ENCODE measurements around the gene ALPL. TPM values are rescaled to one million over a fixed set of nuclear protein-coding genes. Genes with fewer than 3 reads are reported as not detected.
A peak's percentile ranks its signal among the peaks of the same experiment; 100 is the strongest.
"Not testable (repeated sequence)": the region's sequence is repeated elsewhere in the genome, so short reads cannot be mapped to it uniquely, and the experiment has no call there.

The ALPL gene
- total RNA-seq, 1 experiment from 2014 or later = 0.63 TPM

DNA sequence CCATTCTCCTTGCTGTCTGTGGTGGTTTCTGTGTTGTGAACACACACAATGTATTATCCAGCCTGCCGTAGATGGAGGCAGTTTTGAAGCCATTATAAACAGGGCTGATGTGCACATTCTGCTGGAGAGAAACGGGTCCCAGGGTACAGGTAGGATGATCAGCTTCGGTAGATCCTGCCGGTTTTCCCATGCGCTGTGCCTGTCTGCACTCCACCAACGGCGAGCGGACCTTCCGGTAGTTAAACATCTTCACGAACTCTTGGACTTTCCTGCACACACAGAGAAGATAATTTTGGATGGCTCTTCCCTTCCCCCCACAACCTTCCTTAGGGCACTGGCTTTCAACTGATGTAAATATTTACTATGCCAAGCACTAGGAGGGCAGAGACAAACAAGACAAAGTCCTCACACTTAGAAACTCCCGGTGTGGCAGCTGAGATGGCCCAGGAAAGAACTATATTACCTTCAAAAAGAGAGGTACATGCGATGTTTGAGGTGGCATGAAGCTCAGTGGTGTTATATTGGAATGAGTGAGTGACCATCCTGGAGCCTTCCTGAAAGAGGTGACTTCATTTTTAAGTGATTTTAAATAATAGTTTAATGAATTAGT, 41.7 kb downstream of the ALPL start:
- Histone ChIP-seq H3K27me3 (no peaks in the 10 kb centered on the region), H3K4me1 (peaks cover 14% of the 10 kb centered on the region), H3K36me3 (no peaks in the 10 kb centered on the region), H3K9me3 (replicated peaks) (no peaks in the 10 kb centered on the region), H3K27ac (no peak overlapping the region), H3K4me3 (no peak overlapping the region)
- no peak for DNase-seq

DNA sequence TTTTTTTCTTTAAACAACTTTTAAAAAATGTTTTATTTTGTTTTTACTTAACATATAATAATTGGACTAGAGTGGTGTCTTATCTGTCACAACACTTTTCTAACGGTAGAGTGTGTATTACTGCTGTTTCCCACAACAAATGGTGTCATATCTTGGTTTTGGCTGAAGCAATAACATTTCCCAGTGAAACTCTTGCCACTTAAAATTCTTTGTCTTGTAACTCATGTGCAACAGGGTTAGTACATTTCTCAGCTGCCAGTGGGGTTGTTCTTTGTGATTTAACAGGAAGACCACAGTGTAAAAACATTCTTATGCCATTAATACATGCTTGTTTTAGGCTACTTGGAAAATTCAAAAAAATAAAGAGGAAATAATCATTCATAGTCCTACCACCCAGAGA, 43.5 kb downstream of the ALPL start:
- DNase-seq = peak; percentile 52 to 56
- Histone ChIP-seq H3K27ac (peak overlapping the region; percentile 90), H3K9me3 (replicated peaks) (no peaks in the 10 kb centered on the region)

DNA sequence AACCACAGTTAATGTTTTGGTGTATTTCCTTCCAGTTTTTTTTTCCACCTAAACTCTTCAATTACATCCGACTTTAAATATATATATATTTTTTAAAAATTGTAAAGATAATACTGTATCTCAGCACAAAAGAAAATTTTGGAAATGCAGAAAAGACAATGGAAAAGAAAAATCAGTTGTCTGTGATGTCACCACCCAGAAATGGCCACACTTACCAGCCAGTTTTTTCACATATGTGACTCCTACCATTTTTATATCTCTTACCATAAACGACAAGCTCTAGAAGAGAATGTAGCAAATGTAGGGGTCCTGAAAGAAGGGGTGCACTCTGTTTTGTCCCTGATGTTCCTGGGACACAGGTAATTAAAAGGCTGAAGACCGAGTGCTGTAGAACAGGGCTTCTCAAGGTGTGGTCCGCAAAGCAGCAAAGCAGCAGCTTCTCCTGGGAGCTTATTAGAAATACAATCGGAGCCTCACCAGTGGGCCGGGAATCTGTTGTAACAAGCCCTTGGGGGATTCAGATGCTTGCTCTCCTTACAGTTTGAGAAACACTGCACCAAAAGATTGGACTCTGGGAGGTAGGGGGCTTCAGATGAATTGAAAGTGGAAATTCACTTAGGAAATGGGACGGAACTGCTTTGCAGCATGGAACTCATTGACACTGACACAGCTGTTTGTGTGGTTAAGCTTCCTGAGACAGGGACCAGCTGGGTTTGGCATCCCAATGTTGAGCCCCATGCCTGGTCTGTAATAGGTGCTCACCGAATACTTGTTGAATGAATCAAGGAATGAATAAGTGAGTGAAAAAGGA, 44.1 kb downstream of the ALPL start:
- H3K4me3 ChIP-seq = peak overlapping the region; percentile 41
- no peaks in the 10 kb centered on the region for H3K9me3 ChIP-seq (replicated peaks)
- peak; percentile 85 to 86 for DNase-seq
- peaks cover 14% of the 10 kb centered on the region for H3K4me1 ChIP-seq
- H3K36me3 ChIP-seq = no peaks in the 10 kb centered on the region
- no peaks in the 10 kb centered on the region for H3K27me3 ChIP-seq
- H3K27ac ChIP-seq = peak overlapping the region; percentile 90

More for the DNA sequence above, 43.5 kb downstream of the ALPL start:
- no peaks in the 10 kb centered on the region for H3K36me3 ChIP-seq
- no peaks in the 10 kb centered on the region for H3K27me3 ChIP-seq
- H3K4me3 ChIP-seq = no peak overlapping the region
- H3K4me1 ChIP-seq = peaks cover 14% of the 10 kb centered on the region

DNA sequence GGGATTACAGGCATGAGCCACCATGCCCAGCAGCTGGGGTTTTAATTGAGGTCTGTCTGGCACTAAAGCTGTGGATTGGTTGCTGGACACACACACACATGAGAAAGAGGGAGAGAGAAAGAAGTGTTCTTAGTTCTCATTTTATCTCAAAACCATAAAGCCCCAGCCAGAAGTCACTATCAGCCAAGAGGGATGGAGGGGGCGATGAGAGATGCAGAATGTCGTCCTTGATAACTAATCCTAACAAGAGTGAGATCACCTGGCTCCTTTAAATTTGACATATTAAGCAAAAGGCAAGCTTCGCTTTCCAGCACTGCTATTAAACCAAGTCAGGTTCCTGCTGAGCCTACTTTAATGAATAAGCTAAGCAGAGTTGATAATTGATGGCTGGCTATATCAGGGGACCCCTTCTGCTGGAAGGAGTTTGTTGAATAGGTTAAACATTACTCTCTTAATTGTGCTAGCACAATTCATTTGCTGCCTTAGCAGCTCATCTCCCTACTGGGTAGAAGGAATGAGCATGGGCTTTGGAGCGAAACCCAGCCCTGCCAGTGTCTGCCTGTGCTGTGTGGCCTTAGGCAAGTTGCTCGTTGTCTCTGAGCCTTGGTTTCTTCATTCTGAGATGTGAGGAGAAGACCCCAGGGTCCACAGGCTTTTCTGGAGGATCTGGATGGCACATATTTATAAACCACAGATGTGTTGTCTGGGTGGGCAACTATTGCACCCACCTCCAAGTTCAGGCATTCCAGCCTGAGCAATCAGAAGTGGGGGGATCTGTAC, 50.8 kb downstream of the ALPL start:
- Histone ChIP-seq H3K27me3 (no peaks in the 10 kb centered on the region), H3K27ac (no peak overlapping the region), H3K36me3 (no peaks in the 10 kb centered on the region), H3K4me3 (no peak overlapping the region), H3K9me3 (replicated peaks) (no peaks in the 10 kb centered on the region), H3K4me1 (peaks cover 26% of the 10 kb centered on the region)
- DNase-seq = no peak

DNA sequence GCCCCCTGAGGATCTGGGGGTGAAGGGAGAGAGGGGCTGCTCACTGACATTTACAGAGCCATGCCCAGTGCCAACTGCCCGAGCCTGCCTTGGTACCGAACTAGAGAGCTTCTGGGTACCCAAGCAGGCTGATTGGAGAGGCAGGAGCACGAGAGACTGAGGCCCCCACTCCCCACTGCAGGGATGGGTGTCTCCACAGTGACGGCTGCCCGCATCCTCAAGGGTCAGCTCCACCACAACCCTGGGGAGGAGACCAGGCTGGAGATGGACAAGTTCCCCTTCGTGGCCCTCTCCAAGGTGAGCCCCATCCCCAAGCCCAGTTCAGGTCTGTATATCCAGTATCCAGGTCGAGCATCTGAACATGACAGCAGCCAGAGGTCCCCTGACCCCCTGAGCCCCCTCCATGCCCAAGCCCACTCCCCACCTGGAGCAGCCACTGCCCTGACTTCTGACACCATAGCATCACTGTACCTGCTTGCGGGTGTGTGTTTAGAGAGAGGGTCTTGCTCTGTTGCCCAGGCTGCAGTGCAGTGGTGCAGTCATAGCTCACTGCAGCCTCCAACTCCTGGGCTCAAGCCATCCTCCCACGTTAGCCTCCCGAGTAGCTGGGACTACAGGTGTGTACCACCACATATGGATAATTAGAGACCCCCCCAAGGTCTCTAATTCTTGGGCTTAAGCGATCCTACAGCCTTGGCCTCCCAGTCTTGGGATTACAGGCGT, 51.9 kb downstream of the ALPL start:
- Histone ChIP-seq H3K9me3 (replicated peaks) (no peaks in the 10 kb centered on the region), H3K36me3 (no peaks in the 10 kb centered on the region), H3K27ac (no peak overlapping the region), H3K4me1 (peaks cover 35% of the 10 kb centered on the region), H3K4me3 (no peak overlapping the region), H3K27me3 (no peaks in the 10 kb centered on the region)
- no peak for DNase-seq

DNA sequence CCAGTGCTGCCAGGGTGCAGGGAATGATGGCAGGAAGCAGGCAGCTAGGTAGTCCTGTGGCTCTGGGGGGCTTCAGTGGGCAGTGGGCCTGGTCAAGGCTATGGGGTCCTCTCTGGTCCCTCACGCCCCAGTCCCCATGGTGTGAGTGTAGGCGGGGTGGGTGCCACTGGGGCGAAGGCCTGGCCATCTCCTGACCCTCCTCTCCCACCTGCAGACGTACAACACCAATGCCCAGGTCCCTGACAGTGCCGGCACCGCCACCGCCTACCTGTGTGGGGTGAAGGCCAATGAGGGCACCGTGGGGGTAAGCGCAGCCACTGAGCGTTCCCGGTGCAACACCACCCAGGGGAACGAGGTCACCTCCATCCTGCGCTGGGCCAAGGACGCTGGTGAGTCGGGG, 53.7 kb downstream of the ALPL start:
- peaks cover 49% of the 10 kb centered on the region for H3K4me1 ChIP-seq
- H3K27me3 ChIP-seq = no peaks in the 10 kb centered on the region
- no peak for DNase-seq
- H3K9me3 ChIP-seq (replicated peaks) = no peaks in the 10 kb centered on the region
- no peak overlapping the region for H3K4me3 ChIP-seq
- H3K36me3 ChIP-seq = no peaks in the 10 kb centered on the region
- no peak overlapping the region for H3K27ac ChIP-seq

DNA sequence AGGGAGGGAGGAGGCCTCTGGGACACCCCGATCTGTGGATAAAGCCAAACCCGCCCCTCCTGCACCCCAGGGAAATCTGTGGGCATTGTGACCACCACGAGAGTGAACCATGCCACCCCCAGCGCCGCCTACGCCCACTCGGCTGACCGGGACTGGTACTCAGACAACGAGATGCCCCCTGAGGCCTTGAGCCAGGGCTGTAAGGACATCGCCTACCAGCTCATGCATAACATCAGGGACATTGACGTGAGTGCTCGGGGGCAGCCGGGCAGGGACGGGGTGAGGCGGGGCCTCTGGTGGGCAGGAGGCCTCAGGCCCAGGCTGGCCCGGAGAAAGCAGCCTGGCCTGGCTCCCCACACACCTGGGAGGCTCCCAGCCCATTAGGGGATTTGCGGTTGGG, 54.7 kb downstream of the ALPL start:
- no peaks in the 10 kb centered on the region for H3K9me3 ChIP-seq (replicated peaks)
- DNase-seq = no peak
- H3K27me3 ChIP-seq = no peaks in the 10 kb centered on the region
- no peaks in the 10 kb centered on the region for H3K36me3 ChIP-seq
- no peak overlapping the region for H3K4me3 ChIP-seq
- no peak overlapping the region for H3K27ac ChIP-seq
- peaks cover 54% of the 10 kb centered on the region for H3K4me1 ChIP-seq

DNA sequence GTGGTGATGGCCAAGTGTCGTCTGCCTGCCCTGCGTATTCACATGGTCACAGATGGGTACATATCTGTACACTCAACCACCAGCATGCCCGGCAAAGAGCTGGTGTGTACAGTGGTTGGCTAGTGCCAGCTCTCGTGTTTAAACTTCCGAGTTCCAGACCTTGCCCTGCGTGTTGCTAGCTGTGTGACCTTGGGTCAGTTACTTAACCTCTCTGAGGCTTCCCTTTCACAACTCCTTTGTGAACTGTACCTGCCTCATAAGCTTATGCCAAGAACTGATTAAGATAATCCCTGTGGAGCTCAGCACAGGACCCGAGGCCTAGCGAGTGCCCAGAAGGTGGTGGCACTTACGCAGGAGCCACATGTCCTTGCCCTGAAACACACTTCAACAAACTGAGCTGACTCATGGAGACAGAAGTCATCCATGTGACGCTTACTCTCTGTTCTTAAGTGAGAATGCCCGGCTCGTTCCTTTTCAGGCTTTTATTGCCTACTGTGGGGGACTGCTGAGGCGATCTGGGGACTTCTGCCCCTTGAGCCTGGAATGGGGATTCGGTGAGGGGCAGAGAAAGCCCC, 55.4 kb downstream of the ALPL start:
- Histone ChIP-seq H3K4me3 (no peak overlapping the region), H3K36me3 (no peaks in the 10 kb centered on the region), H3K4me1 (peaks cover 54% of the 10 kb centered on the region), H3K9me3 (replicated peaks) (no peaks in the 10 kb centered on the region), H3K27ac (no peak overlapping the region), H3K27me3 (no peaks in the 10 kb centered on the region)
- DNase-seq = no peak

DNA sequence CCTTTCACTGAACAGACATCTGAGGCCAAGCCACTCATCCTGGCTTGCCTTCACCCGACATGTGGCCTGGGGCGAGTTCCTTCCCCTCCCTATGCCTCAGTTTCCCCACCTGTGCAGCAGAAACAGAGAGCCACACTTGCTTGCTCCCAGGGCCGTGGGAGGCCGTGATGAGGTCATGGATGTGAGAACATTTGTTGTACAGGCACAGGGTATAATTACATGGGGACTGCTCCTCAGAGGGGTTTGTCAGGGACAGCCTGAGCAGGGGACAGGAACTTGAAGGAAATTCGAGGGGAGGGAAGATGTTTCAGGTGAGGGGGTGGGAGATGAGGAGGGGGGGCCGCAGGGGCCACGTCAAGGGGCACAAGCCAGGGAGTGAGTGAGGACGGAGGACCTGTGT, 56.1 kb downstream of the ALPL start:
- H3K9me3 ChIP-seq (replicated peaks) = no peaks in the 10 kb centered on the region
- no peaks in the 10 kb centered on the region for H3K27me3 ChIP-seq
- H3K4me3 ChIP-seq = no peak overlapping the region
- DNase-seq = no peak
- no peaks in the 10 kb centered on the region for H3K36me3 ChIP-seq
- H3K4me1 ChIP-seq = peaks cover 59% of the 10 kb centered on the region
- no peak overlapping the region for H3K27ac ChIP-seq

DNA sequence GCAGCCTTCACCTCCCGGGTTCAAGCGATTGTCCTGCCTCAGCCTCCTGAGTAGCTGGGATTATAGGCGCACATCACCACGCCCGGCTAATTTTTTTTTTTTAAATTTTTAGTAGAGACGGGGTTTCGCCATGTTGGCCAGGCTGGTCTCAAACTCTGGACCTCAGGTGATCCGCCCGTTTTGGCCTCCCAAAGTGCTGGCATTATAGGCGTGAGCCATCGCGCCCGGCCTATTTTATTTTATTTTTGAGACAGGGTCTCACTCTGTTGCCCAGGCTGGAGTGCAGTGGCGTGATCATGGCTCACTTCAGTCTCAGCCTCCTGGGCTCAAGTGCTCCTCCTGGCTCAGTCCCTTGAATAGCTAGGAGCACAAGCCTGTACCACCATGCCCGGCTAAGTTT, 57.1 kb downstream of the ALPL start:
- not testable (repeated sequence) for DNase-seq; H3K36me3 ChIP-seq; H3K27me3 ChIP-seq; H3K27ac ChIP-seq; H3K9me3 ChIP-seq (replicated peaks); H3K4me3 ChIP-seq
- peaks cover 57% of the 10 kb centered on the region for H3K4me1 ChIP-seq

DNA sequence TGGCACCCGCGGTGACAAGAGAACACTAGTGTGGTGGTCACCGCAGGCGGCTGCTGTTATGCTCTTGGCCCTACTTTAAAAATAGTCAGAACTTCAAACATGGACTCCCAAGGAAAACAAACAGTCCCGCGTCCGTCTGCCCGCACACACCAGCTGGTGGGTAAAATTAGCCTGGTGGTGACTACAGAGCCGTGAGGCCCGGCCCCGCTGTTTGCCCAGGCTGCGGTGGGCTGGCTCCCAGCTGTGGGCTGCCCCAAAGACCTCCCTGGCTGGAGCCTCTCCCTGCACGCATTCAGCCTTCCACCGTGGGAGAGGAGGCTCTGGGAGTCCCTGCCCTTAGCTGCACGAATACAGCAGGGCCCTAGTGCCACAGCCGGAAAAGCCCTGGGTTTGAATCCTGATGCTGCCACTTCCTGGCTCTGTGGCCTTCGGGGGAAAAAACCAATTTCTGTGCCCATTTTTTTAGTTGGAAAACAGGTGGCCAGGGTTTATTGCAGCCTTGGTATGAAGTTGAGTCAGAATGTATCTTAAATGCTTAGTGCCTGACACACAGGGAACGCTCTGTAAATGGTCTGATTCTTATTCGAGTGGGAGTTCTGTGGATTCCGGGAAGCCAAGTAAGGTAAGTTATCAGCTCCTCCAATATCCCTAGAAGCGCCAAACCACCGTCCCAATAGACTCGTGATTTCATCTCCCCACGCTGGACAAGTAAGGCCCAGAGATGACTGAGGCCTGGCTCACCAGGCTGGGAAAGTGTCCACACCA, 58.2 kb downstream of the ALPL start:
- H3K9me3 ChIP-seq (replicated peaks) = no peaks in the 10 kb centered on the region
- DNase-seq = peak; percentile 81 to 82
- no peaks in the 10 kb centered on the region for H3K27me3 ChIP-seq
- H3K4me1 ChIP-seq = peaks cover 57% of the 10 kb centered on the region
- no peak overlapping the region for H3K4me3 ChIP-seq
- H3K27ac ChIP-seq = no peak overlapping the region; the same call in 1 of the 2 replicates
- no peaks in the 10 kb centered on the region for H3K36me3 ChIP-seq

DNA sequence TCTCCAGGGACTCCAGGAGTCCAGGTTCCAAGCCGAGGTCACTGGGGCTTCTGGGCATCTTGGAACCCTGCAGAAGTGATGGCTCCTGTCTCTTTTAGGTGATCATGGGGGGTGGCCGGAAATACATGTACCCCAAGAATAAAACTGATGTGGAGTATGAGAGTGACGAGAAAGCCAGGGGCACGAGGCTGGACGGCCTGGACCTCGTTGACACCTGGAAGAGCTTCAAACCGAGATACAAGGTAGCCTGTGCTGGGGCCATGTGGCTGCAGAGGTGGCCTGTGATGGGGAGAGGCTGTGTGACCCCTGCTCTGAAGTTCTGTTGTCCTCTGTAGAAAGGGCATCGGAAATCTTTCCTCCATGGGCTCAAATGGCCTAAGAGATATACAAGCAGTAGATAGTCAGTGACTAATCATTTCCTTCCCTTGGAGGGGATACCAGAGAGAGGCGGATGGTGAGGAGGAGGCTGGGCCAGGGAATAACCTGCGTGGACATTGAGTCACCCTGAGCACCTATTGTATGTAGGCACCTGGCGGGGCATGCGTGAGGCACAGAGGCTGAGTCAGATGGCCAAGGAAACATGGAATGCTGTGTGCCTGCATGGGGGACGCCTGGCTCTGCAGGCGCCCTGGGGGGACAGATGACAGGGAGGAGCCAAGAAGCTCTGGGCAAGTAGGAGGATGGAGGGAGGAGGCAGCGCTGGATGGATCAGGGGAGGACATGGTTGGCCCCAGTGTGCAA, 59.0 kb downstream of the ALPL start:
- Histone ChIP-seq H3K4me1 (peaks cover 57% of the 10 kb centered on the region), H3K27me3 (no peaks in the 10 kb centered on the region), H3K4me3 (no peak overlapping the region), H3K9me3 (replicated peaks) (no peaks in the 10 kb centered on the region), H3K27ac (no peak overlapping the region; the same call in 1 of the 2 replicates), H3K36me3 (no peaks in the 10 kb centered on the region)
- peak; percentile 42 to 49 for DNase-seq

DNA sequence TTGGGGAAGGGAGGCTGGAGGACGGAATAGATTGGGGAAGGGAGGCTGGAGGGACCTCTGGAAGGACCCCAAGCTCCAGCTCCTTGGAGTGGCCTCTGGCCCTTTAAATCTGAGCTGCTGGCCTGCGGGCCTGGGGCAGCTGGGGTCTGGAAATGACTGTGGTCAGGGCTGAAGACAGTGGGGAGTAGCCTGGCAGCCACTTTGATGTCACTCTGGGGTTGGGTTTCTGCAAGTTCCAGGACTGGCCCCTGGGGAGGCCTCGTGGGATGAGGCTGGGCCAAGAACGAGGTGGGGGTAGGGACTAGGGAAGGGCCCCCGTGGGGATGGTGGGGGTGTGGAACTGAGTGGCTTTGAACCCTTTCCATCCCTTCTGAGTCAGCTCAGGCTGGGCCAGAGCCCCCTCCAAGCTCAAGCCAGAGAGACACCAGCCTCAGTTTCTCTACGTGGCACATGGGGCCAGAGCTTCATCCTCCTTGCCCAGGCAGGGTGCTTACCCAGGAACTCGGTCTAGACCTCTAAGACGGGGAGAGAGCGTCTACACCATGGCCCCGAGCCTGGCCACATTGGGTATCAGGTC, 59.7 kb downstream of the ALPL start:
- DNase-seq = peak; percentile 76 to 79
- H3K9me3 ChIP-seq (replicated peaks) = no peaks in the 10 kb centered on the region
- no peak overlapping the region for H3K4me3 ChIP-seq
- H3K27ac ChIP-seq = no peak overlapping the region
- H3K36me3 ChIP-seq = no peaks in the 10 kb centered on the region
- H3K27me3 ChIP-seq = no peaks in the 10 kb centered on the region
- H3K4me1 ChIP-seq = peaks cover 56% of the 10 kb centered on the region

Measured in SJCRH30 (cell line).